DMS153 treated with DMSO at 0.1 percent for 48 hours (cell line): ENCODE data around the gene LRTM1.

Experiments used
- DNase-seq: peaks from one replicate; lab custom pipeline; 2025; ENCODE audit not compliant: unreplicated experiment; lab: John Stamatoyannopoulos, UW

LRTM1 gene

DNA sequence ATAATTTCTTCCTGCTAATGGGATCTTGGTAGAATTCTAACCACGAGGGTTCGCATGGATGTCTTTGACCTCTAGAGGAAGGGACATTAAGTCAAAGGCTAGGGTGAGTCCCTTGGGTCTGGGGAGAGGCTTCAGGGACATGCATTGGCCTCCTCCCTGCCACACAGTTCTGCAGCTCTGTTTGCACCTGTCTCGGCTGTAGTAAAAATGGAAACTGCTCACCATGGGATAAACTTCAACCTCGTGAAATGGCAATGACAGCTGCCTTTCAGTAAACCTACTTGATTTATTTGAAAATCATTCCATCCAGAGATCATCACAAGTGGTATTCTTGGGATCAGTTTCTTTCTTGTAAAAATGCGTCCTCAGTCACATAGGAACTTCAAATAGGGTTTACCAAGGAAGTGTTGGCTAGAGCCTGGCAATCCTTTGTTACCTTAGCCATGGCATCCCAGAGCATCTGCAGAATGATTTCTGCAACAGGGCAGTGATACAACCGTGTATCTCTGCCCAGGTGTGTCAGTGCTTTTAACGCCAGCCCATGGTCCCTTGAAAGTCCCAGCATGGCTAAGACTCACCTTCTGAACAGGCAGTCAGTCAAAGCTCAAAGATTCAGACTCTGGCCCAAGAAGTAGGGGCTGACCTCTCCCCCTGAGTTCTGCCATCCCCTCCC, 14.0 kb upstream of the LRTM1 start:
- DNase-seq: no peak

DNA sequence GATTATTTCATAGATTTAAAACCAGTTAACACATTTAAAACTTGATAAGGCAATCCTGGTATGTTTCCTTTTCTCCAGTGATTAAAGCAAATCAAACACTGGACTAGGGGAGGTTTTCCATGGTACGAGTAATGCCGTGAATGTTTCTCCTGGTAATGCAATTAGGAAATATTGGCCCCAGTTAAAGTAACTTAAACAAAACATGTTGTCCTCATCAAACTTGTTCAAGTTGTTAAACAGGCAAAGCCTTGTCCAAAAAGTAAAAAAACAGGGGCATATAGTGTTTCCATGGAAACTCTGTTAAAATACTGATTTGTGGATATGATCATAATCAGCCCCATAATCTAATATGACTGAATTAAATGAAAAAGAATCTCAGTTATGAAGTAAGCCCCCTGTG, 13.1 kb upstream of the LRTM1 start:
- DNase-seq: no peak

DNA sequence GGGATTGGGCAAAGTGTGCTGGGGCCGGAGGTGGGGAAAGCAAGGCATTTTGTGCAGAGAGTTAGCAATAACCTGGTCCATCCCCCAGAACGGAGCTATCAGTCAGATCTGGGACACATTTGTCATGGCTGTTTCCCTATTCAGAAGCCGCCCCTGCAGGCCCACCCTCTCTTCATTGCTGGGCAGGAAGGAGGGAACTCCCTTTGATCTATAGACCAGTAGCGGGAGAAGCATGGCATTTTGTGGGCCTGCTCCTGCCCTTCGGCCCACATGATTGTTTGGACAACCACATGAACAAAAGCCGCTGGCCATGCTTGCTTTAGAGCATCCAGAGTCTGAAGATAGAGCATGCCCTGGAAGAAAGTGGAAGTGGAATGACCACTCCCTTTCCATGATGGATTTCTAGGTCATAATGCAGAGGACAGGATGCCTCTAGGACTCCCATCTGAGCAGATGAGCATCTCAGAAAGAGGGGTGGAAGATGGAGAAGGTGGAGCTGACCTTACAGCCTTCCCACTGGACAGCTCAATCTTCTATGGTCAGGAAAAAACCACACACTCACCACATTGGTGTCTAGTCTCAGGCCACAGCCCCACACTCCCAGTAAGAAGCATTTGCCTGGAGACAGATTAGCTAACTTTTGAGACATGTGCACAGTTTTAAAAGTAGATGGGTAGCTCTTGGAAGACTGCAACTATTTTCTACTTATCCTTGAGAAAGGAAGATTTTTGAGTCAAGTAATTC, 11.9 kb upstream of the LRTM1 start:
- DNase-seq: no peak

DNA sequence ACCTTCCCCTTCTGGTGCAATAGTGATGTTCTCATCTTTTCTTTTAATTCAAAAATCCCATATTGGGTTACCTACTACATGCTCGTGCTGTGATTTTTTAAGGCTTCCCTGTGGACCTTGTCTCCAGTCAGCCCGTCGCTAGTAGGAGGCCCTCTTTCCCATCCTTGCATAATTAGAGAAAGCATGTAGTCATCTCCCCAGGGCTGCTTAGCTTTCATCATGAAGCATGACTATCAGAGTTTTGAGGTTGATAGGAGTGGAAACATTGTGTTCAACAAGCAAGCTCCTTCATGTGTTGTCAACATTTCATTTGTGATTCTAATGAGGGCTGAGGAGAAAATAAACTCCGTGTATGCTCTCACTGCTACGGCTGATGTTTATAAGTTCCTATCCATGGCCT, 8.7 kb upstream of the LRTM1 start:
- DNase-seq: no peak

DNA sequence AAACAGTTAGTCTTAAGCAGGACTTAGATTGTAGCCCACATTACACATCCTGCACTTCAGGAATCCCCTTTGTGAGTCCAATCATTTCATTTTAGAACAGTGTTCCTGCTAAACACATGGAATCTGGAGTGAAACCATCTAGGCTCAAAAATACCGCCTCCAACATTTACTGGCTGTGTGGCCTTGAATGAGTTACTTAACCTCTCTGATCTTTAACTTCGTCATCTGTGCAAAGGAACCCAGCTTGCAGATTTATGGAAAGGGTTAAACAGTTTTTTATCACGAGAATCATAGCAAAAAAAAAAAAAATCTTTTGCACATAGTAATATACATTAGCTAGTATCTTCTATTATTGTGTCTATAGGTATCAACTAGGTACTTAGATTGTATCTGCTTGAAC, 8.0 kb upstream of the LRTM1 start:
- DNase-seq: no peak

DNA sequence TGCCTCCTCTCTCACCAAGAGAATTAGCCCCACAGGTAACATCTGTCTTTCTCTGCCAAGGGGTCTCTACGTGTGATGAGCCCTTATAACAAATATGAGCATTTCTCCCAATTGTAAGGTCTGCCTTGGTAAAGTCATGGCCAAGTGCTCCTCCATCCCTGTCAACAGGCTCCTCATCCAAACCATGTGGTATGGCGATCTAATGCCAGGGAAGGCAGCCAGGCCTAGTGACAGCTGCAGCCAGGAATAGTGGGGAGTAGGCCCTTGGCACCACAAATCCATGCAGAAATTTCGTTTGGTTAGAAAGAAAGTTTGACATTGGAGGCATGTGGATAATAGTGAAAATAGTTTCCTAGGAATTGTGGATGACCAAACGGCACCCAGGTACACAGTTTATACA, 4.7 kb upstream of the LRTM1 start:
- no peak for DNase-seq

DNA sequence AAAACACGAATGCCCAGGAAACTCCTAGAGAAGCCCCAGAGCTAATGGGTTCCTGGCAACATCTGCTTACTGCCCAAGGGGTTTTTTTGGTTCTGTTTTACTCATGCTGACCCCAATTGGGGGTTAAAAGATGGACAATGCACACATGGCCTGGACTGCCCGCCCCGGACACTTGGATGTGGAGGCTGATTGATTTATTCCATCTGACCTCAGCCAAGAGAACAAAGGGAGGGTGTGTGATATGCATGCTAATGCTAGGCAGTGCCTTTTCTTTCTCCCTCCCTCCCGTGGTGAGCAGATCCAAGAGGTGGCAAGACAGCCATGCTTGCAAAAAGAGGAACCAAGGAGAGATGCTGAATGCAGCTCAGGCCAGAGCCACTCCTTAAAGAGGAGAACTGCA, 3.3 kb upstream of the LRTM1 start:
- DNase-seq: no peak

DNA sequence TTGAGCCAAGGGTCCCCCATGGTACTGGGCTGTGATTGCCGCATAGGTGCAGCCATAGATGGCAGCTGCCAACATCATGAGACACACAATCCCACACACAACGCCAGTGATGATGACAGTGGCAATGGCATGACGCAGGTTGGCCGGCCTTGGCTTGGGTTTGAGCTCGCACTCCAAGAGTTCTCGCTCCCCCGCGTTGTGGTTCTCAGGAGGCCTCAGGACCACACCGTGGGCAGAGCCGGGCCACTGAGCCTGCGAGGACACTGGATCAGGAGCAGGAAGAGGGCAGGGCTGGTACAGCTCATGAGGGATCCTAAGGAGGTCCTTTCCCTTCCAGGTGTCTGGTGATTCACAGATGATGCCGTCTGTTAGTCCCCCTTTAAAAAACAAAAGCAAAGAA, 9.3 kb downstream of the LRTM1 start:
- no peak for DNase-seq

DNA sequence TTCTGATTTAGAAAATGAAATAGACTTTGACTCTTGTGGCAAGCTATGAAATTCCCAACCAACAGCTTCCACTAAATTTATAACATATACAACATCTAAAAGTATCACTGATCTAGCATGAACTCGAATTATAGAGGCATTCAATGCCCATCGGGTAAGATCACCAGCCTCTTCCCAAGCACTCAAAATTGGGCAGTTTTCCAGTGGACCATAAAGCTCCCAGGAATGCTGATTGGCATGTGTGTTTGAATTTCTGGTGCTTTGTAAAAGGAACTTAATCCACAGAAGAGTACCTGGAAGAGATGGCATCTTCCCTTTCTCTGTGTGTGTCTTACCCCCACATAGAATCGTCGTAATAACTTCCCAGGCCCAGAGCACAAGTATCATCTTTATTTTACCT, 10.0 kb downstream of the LRTM1 start:
- DNase-seq: no peak

DNA sequence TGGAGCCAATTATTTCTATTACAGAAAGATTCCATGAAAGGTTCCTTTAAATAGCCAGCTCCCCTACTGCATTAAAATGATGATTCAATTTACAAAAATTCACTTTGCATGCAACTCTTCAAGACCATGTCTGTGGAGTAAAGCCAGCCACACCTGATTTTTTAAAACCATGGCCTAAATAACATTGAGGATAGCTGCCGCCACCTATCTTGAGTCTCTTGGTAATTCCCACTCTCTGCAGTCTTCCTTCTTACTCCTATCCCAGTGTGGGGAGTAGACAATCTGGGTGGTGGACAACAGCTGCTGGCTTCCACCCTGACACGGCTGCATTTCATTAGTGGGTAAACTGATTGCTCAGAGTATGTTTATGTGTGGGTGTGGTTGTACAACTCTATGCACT, 10.7 kb downstream of the LRTM1 start:
- no peak for DNase-seq

DNA sequence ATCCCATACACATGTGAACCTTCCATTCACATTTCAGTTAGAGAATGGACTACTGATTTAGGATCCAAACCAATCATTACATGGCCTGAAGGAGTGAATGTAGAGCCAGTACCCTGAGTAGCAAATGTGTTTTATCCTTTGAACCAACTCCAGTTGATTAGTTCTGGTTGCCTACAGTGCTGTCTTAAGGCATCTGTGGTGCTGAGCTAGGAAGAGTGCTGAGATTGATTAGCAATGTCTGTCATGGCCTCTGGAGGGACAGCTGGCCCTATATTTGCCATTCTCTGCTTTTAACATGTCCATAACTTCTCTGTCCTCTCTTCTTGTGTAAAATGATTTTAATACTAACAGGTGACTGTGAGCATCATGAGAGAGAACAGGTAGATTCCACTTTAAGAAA, 11.1 kb downstream of the LRTM1 start:
- DNase-seq: no peak

DNA sequence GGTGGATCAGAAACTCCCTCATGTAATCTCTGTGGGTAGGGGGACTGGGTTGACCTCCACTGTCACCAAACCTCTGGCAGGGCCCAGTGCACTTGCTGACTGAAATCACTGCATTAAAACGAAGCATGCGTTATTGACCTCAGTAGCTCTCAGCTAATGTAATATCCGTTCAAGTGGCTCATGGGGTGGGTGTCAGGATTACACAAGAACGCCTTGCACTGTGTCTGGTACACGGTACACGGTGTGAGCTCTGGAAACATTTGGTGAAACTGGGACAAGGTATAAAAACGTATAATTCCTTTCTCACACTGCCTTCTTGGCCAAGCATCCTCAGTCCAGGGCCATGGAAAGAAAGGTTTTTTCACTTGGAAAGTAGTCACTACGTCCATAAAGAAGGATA, 11.9 kb downstream of the LRTM1 start:
- DNase-seq: no peak

DNA sequence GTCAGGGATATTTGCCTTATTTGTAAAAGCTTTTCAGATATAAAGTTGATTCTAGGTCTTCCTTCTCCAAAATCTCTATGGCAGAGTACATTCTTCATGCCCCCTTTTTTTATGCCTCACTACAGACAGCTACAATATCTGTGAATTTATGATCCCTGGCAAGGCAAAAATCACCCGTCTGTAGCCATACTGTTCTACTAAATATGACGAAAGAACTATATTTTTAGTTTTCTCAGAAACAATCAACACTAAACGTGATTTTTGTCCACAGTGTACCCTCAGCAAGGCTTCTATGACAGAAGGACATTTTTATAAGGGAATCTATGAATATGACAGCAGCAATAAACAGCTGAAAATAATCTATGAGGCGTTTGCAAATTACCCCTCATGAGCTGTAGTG, 12.7 kb downstream of the LRTM1 start:
- DNase-seq: no peak

DNA sequence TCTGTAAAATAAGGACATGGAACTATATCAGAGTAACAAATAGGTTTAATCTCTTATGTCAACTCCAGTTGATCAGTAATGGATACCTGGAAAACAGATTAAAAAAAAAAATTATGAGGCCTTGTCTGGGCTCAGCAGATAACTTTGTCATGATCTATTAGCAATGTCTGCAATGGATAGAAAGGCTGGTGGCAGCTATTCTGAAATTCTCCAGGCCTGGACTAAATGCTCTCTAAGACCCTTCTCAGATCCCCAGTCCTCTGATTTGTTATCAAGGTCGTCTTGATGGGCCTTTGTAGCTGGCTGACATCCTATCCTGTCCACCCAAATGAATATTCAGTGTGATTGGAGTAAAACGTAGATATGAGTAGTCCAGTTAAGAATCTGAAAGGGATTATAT, 13.7 kb downstream of the LRTM1 start:
- no peak for DNase-seq

DNA sequence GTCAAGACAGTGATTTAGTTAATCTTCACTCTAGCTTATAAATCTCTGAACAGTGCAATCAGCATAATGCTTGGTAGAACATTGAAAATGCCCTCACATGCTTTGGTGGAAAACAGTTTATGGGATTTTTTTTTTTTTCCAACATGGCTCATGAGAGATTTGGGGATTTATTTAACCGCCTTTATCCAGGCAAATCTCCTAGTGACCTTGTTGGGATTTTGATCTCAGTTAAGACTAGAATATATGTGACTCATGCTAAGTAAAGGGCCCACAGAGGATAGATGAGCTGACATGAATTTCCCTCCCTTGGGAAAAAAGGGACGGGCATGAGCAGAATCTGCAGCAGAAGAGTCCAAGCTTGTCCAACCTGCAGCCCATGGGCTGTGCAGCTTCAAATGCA, 18.7 kb downstream of the LRTM1 start:
- DNase-seq: no peak

DNA sequence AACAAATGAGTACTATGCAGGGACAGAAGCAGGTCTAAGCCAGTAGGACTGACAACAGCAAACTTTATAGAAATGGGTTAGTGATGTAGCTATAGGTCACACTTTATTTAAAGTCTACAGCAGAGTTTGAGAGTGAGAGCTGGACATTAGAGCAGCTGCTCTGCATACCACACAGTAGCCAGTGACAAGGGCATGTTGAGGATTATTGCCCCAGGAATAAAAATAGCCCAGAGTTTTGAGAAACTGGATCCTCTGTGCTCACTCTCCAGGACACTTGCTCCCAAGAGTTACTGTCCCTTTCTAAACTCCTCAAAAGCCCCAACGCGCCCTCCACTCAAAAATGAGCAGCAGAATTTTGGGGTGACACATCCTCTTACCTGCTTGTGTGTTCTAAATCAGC, 21.1 kb downstream of the LRTM1 start:
- DNase-seq: no peak

DNA sequence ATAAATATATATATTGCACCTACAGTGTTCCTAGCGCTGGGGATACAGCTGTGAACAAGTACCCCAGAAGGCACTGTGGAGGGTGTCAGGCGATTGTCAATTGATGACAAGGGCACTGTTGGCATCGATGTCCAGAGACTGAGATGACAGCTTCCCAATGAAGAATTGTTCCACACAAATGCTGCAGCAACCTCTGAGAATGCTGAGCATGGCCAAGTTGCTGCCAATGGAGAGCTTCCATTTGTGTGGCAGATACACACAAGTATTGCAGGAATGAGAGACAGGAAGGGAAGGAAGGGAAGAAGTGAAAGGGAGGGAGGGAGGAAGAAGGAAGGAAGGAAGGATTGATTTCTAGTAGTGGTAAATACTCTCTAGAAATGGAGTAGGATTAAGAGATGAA, 21.9 kb downstream of the LRTM1 start:
- no peak for DNase-seq

DNA sequence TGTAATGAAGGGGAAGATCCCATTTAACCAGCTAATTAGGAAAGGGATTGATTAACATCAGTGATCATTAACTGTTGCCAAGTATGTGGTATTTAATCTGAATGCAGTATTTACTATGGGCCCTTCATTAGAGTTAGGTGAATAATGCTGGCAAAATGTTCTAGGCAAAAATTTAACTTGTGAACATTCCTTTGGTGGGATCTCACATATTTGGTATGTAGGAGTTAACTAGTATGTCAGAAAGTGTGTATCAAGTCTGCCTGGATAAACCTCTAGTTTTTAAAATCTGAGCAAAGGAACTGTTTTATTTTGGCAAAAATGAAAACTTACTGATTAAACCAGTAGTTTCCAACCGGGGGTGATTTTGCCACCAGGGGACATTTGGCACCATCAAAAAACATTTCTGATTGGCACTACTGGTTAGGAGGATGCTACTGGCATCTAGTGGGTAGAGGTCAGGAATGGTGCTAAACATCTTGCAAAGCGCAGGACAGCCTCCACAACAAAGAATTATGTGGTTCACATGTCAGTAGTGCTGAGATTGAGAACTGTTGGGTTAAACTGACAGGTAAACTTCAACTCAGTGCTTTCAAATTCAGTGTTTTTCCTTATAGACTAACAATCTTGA, 22.5 kb downstream of the LRTM1 start:
- no peak for DNase-seq

DNA sequence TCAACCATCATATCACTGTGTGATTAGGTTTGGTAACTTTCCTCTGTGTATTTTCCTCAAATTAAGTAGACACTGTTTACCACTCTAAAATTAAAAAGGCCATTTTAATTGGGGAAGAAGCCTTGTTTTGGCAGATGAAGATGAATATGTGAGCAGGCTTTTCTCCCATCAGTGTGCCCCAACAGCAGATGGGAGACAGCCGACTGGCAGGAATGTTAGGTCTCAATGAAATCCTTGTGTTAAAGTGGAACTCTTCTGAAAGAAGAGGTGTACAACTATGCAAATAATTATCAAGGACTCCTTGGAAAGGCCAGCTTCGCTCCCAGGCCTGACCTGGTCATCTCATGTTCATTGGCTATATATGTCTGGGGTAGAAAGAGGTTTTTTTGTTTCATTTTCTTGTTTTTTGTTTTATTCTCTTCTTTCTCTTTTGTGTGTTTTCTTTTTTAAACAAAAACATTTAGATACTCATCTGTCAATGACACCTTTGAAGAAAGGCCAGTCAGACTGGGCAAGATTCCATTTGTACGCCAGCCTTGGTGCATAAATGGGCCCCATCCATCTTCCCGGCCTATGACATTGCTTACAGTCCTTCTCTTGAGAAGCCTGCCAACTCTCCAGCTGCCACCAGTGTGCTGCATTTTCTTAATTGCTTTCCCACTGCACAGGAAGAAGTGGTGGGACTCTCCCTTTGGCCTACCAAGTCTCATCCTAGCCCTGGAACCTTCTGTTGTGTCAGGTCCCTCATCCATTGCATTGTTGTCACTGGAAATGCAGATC, 25.8 kb downstream of the LRTM1 start:
- no peak for DNase-seq

DNA sequence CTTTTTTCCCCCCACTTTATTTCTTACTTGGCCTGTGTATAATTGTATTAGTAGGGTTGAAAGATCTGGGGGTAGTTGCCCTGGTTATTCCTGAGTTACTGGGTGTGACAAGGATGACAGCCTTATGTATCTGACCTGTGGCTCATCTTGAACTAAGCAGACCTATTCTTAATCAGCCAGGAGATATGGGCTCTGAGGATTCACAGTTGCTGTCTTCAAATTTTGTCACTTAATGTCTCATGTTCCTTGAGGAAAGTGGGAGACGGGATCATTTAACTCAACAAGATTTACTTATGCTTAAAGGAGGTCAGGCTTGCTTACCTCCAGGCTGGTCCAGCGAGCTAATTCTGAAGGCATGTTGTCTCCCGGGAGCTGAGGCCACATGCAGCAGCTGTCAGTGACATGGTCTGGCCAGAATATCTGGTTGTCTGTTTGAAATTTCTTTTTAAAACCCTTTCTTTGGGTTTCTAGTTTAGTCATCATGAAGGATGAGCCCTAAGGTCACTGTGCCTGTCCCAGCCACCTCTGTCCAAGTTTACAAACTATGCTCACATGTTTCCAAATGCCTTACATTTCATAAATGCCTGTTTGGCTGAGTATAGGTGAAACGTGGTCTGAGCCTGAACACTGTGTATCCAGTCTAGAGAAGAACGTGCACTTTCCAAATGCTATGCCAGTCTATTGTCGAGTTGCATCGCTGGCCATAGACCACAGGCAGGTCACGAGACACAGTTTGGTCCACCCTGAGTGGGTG, 26.8 kb downstream of the LRTM1 start:
- no peak for DNase-seq

DNA sequence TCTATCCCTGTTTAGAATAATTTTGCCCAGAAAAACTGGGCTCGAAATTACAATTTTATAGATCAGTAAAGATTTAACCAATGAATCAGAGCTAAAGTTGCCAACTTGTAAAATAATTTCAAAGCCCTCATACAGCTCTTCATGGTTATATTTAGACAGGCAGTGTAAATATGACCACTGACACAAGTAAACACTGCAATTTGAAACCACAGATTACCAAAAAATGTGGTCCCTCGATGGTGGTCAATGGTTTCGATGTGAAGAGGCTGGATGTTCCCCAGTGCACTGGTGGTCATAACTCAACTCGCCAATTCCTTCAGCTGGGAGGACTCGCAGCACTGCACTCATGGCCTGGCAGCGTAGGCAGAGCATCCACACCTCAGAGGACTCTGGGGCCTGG, 28.6 kb downstream of the LRTM1 start:
- no peak for DNase-seq
